ENCODE data around the gene CCAR1.
"Not testable (repeated sequence)": the region's sequence is repeated elsewhere in the genome, so short reads cannot be mapped to it uniquely, and the experiment has no call there.

DNA sequence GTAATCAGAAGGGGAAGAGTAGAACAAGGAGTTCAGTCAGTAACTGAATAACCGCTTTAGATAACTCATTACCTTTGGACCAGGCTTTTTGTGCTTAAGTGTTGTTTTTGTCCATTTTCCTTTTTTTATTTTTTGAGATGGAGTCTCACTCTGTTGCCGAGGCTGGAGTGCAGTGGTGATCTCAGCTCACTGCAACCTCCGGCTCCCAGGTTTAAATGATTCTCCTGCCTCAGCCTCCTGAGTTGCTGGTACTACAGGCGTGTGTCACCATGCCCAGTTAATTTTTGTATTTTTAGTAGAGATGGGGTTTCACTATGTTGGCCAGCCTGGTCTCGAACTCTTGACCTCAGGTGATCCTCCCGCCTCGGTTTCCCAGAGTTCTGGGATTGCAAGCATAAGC lies 14.7 kb downstream of the CCAR1 start:
- TF ChIP-seq POLR2AphosphoS5 (IDR thresholded peaks at IDR 0.05; ENCODE audit: borderline replicate concordance, low read depth, low read length); EZH2 (IDR thresholded peaks at IDR 0.05): not testable (repeated sequence)
